Activated CD8-positive, alpha-beta memory T cell treated with anti-CD3 and anti-CD28 coated beads for 1 hour (primary cell): ENCODE measurements around the gene GEMIN7.
A peak's percentile ranks its signal among the peaks of the same experiment; 100 is the strongest.

Experiments used
- DNase-seq, 2 donors: peaks; one replicate each; pipeline ENCODE4 v3.0.0-alpha.2; 2020; ENCODE audit warnings: low read depth in 1 of 2; ENCODE audit errors: extremely low read depth in 1 of 2

The GEMIN7 gene

DNA sequence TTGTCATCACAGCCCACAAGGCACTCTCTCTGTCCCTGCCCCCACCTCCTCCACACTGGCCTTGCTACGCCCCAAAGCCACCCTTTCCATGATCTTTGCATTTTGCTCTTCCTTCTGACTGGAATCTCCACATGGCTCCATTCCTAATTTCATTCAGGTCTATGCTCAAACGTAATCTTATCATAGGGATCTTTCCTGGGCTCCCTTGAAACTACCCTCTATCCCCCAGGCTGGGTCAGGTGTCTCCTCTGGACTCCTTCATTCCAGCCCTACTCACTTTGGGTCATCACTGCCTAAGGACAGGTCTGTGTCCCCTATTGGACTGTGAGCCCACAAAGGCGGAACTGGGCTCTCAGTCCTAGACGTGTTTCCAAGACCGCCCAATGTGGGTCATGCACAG, 3.1 kb downstream of the GEMIN7 start:
- no peak for DNase-seq

DNA sequence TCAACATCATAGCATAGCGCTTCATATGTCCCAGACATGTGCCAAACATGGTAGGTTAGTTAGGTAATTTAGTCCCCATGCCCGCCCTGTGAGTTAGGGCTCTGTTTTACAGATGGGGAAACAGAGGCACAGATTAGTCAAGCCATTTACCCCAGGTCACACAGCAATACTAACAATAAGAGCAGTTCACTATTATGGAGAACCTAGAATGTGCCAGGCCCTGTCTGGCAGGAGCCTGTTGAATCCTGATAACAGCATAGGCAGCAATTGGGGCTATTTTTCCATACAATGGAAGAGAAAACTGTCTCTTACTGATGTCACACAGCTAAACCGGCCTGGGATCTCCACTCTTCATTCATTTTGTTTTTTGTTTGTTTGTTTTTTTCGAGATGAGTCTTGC, 7.4 kb downstream of the GEMIN7 start:
- no peak for DNase-seq

DNA sequence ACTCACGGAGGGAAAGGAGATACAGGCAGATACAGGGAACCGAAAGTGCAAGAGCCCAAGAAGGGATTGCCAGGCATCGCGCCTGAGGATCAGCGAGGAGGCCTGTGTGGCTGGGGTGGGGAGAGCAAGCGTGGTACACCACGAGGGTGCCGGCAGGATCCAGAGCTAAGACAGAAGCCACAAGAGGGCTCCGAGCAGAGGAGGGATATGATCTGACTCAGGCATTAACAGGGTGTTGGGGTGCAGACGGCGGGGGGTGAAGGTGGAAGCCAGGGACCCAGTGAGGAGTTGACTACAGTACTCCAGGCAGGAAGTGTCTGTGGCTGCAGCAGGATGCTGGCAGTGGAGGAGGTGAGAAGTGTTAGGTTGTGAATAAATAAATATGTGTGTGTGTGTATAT, 8.5 kb downstream of the GEMIN7 start:
- peak; percentile 29 to 45 for DNase-seq

DNA sequence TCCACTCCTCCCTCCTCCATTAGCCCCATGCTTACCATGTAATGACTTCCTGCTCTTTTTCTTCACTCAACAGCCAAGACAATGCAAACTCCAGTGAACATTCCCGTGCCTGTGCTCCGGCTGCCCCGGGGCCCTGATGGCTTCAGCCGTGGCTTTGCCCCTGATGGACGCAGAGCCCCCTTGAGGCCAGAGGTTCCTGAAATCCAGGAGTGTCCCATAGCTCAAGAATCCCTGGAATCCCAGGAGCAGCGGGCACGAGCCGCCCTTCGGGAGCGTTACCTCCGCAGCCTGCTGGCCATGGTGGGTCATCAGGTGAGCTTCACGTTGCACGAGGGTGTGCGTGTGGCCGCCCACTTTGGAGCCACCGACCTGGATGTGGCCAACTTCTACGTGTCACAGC, 11.0 kb downstream of the GEMIN7 start:
- DNase-seq = no peak

DNA sequence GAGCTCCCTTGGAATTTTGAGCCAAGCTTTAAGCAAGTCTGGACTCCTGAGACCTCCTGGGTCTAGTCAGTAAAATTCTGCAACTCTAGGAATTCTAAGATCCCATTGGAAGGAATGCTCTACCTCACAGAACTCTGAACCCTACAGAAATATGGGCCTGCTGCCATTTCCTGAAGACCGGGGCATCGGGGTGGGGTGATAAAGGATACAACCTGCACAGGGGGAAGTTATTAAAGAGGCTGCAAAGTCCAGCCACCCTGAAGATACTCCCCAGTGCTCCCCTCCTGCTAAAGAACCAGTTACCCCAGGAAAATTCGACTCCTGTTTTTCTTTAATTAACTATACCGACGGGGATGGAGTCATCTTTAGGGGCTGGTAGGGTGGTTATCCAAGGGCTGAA, 11.5 kb downstream of the GEMIN7 start:
- no peak for DNase-seq

DNA sequence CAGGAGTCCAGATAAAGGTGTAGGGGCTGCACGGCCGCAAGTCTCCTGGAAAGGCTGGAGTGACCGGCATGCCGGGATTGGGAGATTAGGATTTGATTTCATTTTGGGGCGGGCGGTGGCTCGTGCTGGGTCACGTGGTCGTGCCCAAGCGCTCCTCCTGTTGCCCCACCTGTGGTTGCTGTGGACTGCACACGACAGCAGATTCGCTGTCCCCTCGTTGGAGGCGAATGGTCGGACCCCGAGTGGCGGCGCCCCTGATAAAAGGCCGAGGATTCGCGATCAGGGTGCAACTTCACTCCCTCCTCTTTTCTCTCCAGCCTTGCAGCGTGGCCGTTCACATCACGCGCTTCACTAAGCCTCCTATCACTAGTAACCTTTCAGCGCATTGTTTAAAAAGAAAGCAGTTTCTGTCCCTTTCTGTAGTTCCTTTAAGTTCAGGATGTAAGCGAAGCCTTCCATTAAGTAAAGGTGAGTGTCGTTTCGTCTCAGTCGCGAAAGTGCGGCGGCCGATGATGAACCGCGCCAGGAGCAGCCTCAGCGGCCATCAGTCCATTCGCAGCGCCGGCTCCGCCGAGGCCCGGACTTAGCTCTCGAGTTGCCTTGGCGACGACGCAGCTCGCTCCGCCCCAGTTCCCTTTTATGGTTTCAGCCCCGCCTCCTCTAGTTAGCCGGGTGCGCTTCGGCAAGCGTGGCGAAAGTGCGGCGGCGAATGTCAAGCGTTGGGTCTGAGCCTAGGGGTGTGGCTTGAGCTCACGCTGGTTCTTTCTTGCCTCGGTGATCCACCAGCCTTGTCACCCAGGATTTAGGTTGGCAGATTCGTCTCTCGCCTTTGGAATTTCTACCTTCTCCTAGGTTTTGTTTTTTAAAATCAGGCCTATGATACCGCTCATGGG, 12.2 kb downstream of the GEMIN7 start:
- peak; percentile 94 to 97 for DNase-seq

DNA sequence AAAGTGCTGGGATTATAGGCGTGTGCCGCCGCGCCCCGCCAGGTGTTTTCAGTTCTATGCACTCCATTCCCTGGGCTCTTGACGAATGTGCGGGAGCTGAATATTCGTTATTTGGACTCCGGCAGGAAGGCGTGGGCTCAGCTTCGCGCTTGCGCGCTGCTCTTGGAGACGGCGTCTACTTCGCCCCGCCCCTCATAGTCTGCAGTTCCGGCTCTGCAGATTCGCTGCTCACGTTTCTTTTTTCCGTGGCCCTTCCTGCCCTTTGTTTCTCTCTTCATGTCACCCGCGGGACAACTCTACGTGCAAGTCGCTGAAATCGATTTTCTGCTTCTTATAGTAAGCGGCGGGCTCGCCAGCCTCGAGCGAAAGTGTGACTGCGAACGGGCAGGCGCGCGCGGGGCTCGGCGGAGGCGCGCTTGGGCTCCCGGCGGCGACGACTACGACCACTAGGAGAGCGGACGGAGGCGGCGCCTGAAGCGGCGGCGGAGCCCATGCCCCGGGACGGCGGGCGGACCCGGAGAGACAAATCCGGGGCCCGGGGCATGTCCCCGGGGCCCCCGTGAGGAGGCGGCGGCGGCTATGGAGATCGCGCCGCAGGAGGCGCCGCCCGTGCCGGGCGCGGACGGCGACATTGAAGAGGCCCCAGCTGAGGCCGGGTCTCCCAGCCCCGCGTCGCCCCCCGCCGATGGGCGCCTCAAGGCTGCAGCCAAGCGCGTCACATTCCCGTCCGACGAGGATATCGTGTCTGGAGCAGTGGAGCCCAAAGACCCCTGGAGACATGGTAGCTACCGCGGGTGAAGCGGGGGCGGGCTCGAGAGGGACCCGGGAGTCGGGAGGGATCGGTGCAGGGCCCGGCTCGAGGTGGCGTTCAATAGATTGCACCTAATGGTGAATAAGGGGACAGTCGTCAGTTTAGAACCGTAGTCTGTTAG, 14.0 kb downstream of the GEMIN7 start, which contains the start of gene PPP1R37:
Gene PPP1R37, plus strand, starts transcription at position 433 of the 932 bp plus-strand sequence. Its CDS starts 147 bp downstream, at position 580.
- peak; percentile 85 to 86 for DNase-seq

DNA sequence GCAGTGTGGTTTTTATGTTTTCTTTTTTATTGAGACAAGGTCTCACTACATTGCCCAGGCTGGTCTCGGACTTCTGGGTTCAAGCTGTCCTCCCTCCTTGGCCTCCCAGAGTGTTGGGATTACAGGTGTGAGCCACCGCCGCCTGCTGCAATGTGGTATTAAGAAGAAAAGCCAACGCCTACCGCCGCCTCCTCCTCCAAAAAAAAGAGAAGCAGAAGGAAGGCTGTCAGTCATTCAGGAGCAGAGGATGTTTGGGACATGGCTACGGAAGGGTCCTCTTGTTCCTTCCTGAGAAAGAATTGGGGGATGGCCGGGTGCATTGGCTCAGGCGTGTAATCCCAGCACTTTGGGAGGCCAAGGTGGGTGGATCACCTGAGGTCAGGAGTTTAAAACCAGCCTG, 15.1 kb downstream of the GEMIN7 start:
- DNase-seq = no peak

DNA sequence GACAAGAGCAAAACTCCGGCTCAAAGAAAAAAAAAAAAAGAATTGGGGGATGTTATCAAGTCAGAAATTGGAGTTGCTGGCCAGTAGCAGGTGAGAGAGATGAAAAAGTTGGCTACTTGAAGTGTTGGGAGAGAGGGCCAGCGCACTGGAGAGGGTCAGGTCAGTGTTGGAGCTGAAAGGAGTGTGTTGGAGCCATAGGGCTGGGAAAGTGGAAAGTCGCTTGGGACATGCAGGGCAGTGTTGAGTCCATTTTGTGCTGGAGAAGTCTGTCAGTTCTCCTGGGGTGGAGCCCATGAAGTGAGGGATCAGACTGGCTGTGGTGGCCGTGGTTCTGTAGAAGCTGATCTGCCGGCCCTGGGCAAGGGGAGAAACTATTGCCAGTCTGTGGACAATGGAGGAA, 15.6 kb downstream of the GEMIN7 start:
- DNase-seq = no peak

DNA sequence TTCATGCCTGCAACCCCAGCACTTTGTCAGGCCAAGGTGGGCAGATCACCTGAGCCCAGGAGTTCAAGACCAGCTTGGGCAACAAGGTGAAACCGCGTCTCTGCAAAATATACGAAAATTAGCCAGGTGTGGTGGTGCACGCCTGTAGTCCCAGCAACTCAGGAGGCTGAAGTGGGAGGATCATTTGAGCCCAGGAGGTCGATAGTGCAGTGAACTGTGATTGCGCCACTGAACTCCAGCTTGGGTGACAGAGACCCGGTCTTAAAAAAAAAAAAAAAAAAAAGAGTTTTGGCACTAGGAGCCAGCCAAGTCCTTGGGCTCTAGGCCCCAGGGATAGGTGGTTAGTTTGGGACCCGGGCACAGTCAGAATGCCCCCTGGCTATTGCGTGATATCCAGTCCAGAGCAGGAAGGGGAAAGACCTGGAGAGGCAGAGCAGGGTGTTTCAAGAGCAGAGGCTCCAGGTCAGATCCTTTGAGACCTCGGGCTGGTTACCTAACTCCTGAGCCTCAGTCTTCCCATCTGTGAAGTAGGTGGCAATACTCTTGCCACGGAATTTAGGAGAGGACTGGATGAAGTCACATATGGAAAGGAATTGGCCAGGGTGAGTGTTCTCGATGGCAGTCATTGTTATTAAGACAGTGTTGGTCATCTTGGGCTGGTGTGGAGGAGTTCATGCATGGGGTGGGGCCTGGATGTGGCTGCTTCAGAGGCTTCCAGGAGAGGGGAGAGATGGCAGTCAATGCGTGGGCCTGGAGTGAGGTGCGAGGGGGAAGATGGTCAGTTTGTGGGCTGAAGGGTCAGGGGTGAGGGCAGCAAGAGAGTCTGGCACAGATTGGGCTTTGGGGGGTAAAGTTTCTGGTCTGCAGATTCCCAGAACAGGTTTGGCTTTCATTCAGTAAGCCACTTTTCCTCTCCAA, 16.7 kb downstream of the GEMIN7 start:
- DNase-seq = no peak

DNA sequence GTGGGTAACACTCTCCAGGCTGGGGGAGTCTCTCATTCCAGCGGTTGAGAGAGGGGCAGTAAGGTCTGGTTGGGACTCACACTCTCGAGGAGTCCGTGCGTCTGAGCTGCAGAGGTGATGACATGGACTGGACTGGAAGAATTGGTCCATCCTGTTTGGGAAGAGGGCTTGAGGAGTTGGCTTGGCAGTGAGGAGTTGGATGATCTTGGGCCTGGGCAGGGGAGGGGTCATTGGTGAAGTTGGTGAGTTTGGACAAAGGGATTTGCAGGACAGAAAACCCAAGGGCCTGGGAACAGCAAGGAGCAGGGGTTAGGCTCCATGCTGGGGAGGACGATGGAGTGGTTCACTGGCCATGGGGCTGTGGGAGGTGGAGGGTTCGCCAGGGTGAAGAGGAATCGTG, 17.6 kb downstream of the GEMIN7 start:
- DNase-seq = no peak

DNA sequence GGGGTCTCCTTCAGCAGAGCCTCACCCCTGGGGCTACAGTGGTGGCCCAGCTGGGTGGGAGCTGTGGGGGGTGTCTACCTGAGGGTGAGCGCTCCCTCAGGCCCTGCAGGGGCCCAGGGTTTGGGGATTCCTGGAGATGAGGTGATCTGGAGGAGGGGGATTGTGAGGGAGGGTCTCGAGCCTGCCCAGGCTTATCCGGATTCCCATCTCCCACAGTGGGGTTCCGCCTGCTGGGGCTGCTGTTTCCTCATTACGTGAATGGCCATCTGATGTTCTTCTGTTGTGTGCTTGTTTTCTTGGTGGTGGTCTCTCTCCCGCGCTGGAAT, 18.4 kb downstream of the GEMIN7 start:
- no peak for DNase-seq

DNA sequence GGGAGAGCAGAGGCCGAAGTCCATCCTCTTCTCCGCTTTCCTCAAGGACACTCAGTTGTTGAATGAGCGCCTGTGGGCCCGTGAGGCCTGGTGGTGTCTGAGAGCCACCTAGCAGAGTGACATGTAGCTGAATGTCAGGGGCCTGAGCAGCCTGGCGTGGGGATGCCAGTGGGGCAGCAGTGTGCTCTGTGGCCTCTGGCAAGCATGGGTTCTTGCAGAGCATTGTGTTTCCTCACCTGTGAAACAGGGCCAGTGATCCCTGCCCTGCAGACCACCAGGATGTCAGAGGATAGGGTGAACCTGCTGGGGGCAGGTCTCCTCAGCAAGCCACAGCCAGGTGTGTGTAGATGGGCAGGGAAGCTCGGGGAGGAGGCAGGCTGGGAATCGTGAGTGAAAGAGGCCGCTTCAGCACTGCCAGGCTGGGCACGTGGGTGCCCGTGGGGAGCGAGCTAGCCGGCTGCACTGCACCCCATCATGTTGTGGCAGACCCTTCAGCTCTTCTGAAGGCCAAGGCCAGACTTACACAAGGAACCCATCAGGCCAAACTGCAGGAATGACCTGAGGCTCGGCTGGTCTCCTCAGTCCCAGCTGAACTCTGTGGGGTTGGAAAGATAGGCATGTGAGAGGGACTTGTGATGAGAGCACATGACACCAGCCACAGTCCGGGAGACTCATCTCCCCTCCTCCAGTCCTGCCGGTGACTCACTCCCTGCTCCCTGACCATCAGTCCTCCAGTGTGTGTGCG, 18.9 kb downstream of the GEMIN7 start:
- no peak for DNase-seq

DNA sequence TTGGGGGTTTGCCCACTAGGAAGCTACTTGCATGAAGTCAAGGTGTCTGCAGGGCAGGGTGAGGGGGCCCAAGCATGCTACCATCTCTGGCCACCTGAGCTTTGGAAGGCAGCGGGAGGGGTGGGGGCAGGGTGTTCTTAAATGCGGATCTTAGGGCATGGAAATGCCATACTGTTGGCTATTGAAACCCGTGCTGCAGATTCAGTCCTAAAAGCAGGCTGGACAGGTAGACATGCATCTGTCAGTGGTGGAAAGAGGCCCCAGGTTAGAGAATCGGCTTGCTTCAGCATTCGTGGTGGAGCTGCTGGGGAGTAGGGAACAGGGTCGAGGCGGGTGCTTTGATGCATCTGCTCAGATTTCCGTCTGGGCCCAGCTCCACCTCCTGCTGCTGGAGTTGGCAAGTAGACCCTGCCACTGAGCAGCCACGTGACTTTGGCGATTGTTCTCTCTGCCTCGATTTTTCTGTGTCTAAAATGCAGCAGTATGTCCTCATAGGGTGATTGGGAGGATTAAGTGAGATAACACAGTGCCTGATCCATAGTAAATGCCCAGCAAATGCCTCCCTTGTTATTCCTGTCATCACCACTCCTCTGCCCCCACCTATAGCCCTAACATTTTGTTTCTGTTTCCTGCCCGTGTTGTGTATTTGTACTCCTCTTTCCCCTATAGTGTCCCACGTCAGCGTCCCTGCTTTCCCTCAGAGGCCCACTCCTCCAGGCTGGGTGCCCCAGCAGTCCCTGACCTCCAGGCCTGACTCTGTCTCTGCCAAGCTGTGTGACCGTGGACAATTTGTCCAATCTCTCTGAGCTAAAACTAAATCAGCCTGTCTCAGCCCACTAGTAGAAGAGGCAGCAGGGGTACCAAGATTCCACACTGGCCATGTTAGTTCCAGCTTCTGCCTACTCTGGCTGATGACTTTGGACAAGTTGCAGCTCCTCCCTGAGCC, 19.7 kb downstream of the GEMIN7 start:
- no peak for DNase-seq

DNA sequence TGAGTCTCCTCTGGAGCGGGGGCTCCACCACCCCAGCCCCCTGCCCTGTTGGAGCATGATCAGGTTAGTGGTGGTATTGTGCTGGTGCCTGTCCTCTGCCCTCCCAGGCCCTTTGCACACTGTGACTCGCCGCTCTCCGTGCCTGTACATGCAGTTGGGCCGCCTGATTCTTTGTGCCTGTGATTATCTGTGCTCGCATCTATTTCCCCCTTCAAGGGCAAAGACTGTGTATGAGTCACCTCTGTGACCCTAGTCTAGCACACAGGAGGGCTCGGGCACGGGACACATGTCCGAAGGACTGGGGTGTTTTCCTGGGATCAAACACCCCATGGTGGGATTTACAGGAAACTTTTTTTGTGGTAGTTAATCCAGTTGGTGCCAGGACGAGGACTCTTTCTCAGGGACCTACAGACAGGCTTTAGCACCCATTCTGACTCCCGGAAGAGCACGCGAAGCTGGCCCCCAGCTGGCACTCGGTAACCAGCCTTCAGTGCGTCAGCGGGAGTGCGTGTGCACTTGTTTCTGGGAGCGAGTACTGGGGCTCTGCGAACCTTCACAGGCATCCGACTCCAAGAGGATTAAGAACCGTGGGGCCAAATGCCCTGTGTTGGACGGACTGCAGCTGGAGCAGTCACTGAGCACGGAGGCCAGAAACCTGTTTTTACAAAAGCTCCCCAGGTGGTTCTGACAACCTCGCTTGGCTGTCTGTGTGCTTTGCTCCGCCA, 20.6 kb downstream of the GEMIN7 start:
- no peak for DNase-seq

DNA sequence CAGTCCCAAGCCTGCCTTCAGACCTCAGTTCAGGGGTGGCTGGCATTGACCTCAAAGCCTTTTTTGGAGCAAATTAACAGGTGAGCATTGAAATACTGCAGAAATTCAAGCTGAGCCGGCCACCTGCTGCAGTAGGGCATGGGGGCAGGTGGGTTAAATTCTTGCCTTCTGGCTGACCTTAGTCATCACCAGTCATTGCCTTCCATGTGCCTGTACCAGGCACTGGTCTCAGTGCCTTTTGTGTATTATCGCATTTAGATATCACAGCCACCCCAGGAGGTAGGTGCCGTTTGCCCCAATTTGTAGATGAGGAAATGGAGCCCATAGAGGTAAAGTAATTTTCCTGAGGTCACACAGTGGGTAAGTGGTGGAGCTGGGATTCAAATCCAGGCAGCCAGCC, 21.1 kb downstream of the GEMIN7 start:
- DNase-seq = no peak

DNA sequence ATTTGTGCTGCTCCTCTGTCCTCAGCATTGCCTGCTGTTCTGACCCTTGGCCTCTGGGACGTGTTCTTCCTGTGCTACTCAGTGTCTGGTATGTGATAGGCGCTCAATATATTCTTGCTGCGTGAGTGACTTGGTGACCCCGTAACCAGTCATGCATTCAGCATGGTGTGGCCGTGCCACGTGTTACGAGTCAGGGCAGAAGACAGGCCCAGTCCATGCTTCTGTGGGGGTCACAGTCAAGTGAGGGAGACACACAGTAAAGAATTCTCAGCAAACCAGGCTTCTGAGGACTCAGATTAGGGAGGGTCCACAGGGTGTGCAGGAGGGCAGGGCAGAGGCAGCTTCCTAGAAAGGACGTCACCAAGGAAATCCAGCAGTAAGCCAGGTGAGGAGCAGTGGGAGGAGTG, 21.8 kb downstream of the GEMIN7 start:
- no peak for DNase-seq

DNA sequence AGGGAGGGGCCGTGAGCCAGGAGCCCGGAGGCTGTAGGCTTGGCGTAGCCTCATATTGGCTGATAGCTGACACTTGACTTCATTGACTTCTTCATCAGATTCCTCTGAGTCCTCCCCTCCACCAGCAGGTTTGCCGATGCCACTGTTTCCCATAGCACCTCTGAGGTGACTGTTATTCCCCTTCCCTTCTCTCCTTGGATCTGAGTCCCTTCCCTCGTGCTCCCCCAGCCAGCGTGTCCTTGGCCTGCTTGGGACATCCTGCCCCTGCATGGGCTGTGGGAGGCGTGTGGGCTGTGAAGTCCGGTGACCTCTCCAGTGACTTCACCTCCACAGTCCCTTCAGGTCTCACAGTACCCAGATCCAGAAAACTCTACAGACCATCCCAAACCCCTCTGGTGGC, 22.7 kb downstream of the GEMIN7 start:
- no peak for DNase-seq
